GM18867 (cell line): Measurements from ENCODE around the gene TP53TG3C.
"Not testable (repeated sequence)": the region's sequence is repeated elsewhere in the genome, so short reads cannot be mapped to it uniquely, and the experiment has no call there.

ENCODE experiments used
- ATAC-seq: cut with Tn5 transposase; IDR thresholded peaks from one replicate; pipeline ENCODE4 v1.9.1; 2021; ENCODE audit warnings: mild to moderate bottlenecking, moderate library complexity; ENCODE audit not compliant: unreplicated experiment

The TP53TG3C gene, protein sequence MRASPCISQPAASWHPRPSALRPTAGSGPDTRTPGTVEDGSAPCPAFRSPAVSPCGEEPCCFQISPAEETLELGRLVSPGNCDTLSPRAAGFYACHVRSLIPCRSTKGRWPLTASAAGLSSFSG

GRCh38 chr16:33193926-33194325 is at the start of gene TP53TG3C:
Gene TP53TG3C, plus strand, starts transcription at chr16:33194226. Its CDS starts 68 bp downstream, at chr16:33194294.
- not testable (repeated sequence) for ATAC-seq
